Measurements from ENCODE around the gene MTHFSD. TPM values are rescaled to one million over a fixed set of nuclear protein-coding genes. Genes with fewer than 3 reads are reported as not detected.

The MTHFSD gene, protein sequence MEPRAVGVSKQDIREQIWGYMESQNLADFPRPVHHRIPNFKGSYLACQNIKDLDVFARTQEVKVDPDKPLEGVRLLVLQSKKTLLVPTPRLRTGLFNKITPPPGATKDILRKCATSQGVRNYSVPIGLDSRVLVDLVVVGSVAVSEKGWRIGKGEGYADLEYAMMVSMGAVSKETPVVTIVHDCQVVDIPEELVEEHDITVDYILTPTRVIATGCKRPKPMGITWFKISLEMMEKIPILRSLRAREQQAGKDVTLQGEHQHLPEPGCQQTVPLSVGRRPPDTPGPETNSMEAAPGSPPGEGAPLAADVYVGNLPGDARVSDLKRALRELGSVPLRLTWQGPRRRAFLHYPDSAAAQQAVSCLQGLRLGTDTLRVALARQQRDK
- 9.7 to 13.6 TPM (median 11.0 TPM) in 5 replicates for total RNA-seq (2022; extraction: Qiagen RNA extraction)

GRCh38 chr16:86554917-86555703 lies at the start of gene MTHFSD:
Gene MTHFSD (minus strand): TSS chr16:86555235. CDS start chr16:86555184, 51 bp downstream.

DNA sequence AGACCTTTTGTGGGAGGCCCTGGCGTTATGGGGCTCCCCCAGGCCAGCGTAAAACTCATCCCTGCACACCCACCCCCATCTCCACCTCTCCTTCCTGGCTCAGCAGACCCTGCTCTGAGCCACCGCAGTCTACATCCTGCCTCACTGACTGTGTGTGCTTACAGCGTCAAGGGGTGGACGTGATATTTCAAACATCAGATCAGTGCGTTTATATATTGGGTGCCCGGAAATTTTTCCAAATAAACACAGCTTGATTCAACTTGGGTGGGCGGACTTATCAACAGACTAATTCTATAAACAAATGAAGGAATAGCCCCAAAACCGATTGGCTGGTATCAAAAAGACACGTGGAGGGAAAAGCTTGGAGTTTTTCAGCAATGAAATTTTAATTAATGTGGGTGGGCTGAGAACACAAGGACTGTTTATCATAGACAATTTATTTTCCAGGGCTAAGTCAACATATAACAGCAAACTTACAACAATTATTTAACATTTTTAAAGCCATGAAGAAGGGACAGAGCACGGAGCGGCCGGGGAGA lies 23.1 kb upstream of the MTHFSD start, which contains the start of gene FOXL1:
Gene FOXL1 (plus strand): TSS at position 489 of the 539 bp plus-strand sequence. CDS start 175 bp downstream, outside the sequence.

GRCh38 chr16:86566601-86566965 lies 11.5 kb upstream of the MTHFSD start, which contains the start of gene FOXC2:
Gene FOXC2 (plus strand): TSS chr16:86566829. CDS start chr16:86567336, 507 bp downstream.

GRCh38 chr16:86510465-86511261 lies 44.4 kb downstream of the MTHFSD start, which contains the start of gene FOXF1:
Gene FOXF1 (plus strand): TSS chr16:86510527. CDS start chr16:86510570, 43 bp downstream.

Other genes with a start within 250 kb of the MTHFSD start
- 0.02 to 0.03 TPM in 2 of 5 replicates, not detected in the others for gene FOXF1, start 44.7 kb downstream of the MTHFSD start, total RNA-seq (2022; extraction: Qiagen RNA extraction)
- gene FOXC2, start 11.6 kb upstream of the MTHFSD start, total RNA-seq (2022; extraction: Qiagen RNA extraction): 4.6 to 6.4 TPM (median 5.5 TPM) in 5 replicates
- 1.4 to 2.2 TPM (median 2.0 TPM) in 5 replicates for gene FOXL1, start 23.3 kb upstream of the MTHFSD start, total RNA-seq (2022; extraction: Qiagen RNA extraction)